ENCODE results near the gene ARID5B.

Gene ARID5B

DNA sequence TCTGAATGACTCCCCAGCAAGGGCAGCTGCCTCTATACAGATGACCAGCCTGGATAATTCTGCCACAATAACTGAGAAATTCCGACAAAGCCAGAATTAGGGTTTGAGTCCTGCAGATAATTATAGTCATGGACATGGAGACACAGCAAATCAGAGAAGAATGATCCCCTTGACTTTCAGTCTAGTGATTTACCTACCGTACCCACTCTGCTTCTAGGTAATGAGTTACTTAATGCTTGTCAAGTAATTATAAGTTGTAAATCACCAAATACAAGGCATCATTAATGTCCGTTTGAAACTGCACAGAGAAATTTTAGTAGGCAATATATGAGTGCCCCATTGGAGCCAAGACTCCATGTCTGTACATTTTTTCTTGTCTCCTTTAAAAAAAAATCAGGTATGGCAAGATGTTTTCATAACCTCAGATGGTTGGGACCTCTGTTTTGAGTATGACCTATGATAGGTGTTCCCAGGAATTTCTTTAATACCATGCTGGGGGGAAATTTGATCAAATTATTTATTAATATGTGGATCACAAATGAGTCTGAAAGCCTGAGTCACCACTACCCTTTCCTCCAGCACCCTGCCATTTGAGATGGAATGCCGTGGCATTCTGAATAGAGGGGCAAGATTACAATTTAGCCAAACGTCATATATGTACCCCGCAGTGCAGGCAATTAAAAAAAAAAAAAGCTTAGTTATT, 5.5 kb upstream of the ARID5B start:
- H3K4me3 ChIP-seq (replicated peaks in 1 of 2; ENCODE audit: low read depth in 2 of 2, low read length in 2 of 2), result no peak overlapping the region
- no peak for DNase-seq (ENCODE audit: low read depth in 2 of 2)
- TF ChIP-seq, protein P1, sequence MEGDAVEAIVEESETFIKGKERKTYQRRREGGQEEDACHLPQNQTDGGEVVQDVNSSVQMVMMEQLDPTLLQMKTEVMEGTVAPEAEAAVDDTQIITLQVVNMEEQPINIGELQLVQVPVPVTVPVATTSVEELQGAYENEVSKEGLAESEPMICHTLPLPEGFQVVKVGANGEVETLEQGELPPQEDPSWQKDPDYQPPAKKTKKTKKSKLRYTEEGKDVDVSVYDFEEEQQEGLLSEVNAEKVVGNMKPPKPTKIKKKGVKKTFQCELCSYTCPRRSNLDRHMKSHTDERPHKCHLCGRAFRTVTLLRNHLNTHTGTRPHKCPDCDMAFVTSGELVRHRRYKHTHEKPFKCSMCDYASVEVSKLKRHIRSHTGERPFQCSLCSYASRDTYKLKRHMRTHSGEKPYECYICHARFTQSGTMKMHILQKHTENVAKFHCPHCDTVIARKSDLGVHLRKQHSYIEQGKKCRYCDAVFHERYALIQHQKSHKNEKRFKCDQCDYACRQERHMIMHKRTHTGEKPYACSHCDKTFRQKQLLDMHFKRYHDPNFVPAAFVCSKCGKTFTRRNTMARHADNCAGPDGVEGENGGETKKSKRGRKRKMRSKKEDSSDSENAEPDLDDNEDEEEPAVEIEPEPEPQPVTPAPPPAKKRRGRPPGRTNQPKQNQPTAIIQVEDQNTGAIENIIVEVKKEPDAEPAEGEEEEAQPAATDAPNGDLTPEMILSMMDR (IDR thresholded peaks at IDR 0.05; ENCODE audit: low read depth, low read length), result no peak

DNA sequence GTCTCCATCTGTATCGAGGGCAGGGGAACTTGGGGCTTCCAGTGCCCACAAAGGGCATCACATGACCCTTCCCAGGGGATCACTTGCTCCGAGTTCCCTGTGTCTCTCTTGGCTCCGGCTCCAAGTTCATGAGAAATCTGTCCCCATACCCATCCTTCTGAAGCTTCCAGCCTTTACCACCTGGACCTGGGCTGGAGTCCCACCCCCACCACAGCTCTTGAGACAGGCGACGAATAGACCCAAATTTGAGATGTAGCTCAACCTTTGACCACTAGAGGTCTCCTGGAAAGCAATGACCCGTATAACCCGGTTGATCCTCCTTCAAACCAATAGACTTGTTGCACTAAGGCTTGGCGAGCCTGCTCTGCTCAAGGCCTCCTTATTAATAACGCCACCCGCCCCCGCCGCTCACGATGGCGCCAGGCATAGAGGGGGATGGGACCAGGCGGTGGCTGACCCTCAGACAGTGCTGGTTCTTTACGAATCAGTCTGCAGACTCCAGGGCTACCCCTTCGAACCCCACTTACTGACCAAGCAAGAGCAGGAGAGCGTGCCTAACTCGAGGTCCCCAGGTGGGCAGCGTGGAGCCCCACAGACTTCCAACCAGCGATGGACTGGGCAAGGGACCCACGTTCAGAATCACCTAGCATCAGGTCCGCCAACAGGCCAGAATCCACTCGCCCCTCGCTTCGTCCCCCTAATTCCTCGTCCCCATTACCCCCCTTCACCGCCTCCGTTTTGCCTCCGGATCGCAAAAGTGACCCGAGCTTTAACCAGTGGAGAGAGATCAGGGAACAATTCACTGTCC, 4.4 kb upstream of the ARID5B start:
- peak overlapping the region; percentile 14 to 16 for H3K4me3 ChIP-seq (replicated peaks in 1 of 2; ENCODE audit: low read depth in 2 of 2, low read length in 2 of 2)
- TF ChIP-seq, protein P1 (IDR thresholded peaks at IDR 0.05; ENCODE audit: low read depth, low read length), result peak; percentile 71
- peak; percentile 86 to 87 for DNase-seq (ENCODE audit: low read depth in 2 of 2)

DNA sequence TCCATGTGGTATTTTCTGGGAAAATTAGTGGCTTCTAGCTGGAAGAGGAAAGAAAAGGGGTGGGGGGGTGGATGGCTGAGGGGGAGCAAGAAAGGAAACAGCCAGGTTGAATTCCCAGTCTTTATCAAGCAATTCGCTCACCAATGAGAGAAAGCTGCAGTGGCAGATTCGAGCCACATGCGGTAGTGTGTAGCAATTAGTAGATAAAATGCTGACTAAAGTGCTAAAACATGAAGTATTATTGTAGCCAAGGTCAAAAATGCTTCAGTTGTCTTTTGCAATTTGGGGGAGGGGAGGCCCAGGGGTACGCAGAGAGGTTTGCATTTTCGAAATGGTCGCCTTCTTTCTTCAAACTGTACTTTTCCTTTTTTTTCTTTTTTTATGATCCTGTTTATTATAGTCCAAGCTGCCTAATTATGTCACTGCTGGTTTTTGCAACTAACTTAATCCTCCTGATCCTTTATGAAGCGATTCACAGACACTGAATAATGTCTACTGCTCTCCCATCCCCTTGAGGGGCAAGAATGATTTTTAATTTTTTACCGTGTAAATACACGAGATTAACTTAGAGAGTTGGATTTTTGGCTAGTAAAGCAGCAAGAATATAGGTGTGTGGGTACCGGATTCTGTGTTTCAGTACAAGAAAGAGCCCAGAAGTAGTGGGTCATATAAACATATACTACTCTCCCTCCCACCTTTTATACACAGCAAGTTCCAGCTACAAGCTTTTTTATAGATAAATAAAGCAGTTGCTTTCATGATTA, 3.6 kb upstream of the ARID5B start:
- TF ChIP-seq, protein P1 (IDR thresholded peaks at IDR 0.05; ENCODE audit: low read depth, low read length), result peak; percentile 46
- H3K4me3 ChIP-seq (replicated peaks in 1 of 2; ENCODE audit: low read depth in 2 of 2, low read length in 2 of 2), result peak overlapping the region in 1 of 2 donors; percentile 14
- peak; percentile 54 to 74 for DNase-seq (ENCODE audit: low read depth in 2 of 2)

DNA sequence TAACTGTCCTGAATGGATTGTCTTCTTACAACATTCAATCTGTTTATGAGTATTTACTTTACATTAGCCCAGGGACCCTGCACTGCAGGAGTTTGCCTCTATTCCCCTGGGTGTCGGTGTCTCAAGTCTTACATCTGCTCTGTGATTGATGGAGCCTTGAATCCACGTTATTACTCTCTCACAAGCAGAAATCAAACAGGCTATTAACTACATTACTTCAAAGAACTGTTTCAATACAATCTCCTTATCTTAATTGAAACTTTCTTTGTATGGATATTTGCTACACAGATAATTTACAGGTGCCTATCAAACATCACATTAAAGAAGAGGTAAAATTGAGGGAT, 3.1 kb upstream of the ARID5B start:
- no peak for DNase-seq (ENCODE audit: low read depth in 2 of 2)
- TF ChIP-seq, protein P1 (IDR thresholded peaks at IDR 0.05; ENCODE audit: low read depth, low read length), result no peak
- no peak overlapping the region for H3K4me3 ChIP-seq (replicated peaks in 1 of 2; ENCODE audit: low read depth in 2 of 2, low read length in 2 of 2)

DNA sequence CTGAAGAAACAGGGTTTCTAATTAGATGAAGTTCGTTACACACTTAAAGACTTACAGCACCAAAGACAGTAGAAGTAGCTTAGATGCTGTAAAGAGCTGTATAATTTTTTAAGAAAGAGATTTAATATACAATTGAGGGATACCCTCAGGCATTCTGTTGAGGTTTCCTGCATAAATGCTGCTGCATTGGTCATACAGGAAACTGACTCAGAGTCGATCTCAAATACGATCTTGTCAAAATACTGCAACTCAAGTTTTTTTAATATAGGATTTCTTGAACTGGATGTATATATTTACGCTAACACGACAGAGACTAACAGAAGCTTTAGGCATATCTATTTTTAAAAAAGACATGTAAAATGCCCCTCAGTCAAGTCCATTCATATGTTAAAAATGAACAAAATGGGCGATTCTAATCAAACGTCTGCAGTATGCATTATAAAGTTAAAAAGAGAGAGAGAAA, 2.4 kb upstream of the ARID5B start:
- TF ChIP-seq, protein P1 (IDR thresholded peaks at IDR 0.05; ENCODE audit: low read depth, low read length), result no peak
- no peak overlapping the region for H3K4me3 ChIP-seq (replicated peaks in 1 of 2; ENCODE audit: low read depth in 2 of 2, low read length in 2 of 2)
- peak; percentile 60 to 75 for DNase-seq (ENCODE audit: low read depth in 2 of 2)

DNA sequence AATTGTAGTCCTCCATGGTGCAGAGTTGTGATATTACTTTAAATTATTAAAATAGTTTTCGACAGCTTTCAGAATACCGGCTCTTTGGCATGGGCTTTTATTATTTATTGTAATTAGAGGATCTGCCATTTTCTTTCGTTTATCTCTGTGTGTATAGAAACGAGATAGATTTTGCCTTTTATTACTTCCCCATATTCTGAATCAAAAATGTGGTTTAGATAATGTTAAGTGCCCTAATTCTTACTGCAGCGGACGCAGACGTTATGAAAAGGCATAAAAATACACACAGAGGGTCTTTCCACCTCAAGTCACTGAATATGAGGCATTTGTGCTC, 1.9 kb upstream of the ARID5B start:
- TF ChIP-seq, protein P1 (IDR thresholded peaks at IDR 0.05; ENCODE audit: low read depth, low read length), result no peak
- peak overlapping the region; percentile 81 to 86 for H3K4me3 ChIP-seq (replicated peaks in 1 of 2; ENCODE audit: low read depth in 2 of 2, low read length in 2 of 2)
- DNase-seq (ENCODE audit: low read depth in 2 of 2), result no peak
